Mesendoderm (in vitro differentiated cells): ENCODE results near the gene AFF3.
A peak's percentile ranks its signal among the peaks of the same experiment; 100 is the strongest.

ENCODE experiments used
- DNase-seq: peaks from one replicate; pipeline ENCODE4 v3.0.0; 2013
- H2AK5ac ChIP-seq: 2 replicates; pipeline ENCODE4 v1.6.1; 2013; ENCODE audit warnings: low read length, inconsistent platforms
- H2BK120ac ChIP-seq: 2 replicates; pipeline ENCODE4 v1.6.1; 2013; ENCODE audit warnings: low read depth, mild to moderate bottlenecking, low read length, moderate library complexity, mixed read lengths
- H2BK15ac ChIP-seq: replicated peaks from 2 replicates; pipeline ENCODE4 v1.6.1; 2013; ENCODE audit warnings: low read depth, mild to moderate bottlenecking, moderate library complexity
- H2BK5ac ChIP-seq: 2 replicates; pipeline ENCODE4 v1.6.1; 2013; ENCODE audit warnings: low read length, inconsistent platforms
- H3K18ac ChIP-seq: 2 replicates; pipeline ENCODE4 v1.6.1; 2013; ENCODE audit warnings: mild to moderate bottlenecking, low read length, mixed read lengths
- H3K23ac ChIP-seq: one replicate; pipeline ENCODE4 v1.6.1; 2013; ENCODE audit warnings: low read length
- H3K27ac ChIP-seq: 2 replicates; pipeline ENCODE4 v1.5.1; 2013; ENCODE audit warnings: low read depth, mild to moderate bottlenecking, inconsistent platforms, low read length, moderate library complexity
- H3K27me3 ChIP-seq: 2 replicates; pipeline ENCODE4 v1.6.1; 2013; ENCODE audit warnings: low read length, control low read depth, mild to moderate bottlenecking, inconsistent platforms; ENCODE audit not compliant: insufficient read depth, poor library complexity
- H3K36me3 ChIP-seq: 2 replicates; pipeline ENCODE4 v1.6.1; 2013; ENCODE audit warnings: low read length, inconsistent platforms; ENCODE audit not compliant: control insufficient read depth, insufficient read depth
- H3K4ac ChIP-seq: one replicate; pipeline ENCODE4 v1.6.1; 2013; ENCODE audit warnings: low read depth, mild to moderate bottlenecking, low read length, moderate library complexity
- H3K4me1 ChIP-seq: 2 replicates; pipeline ENCODE4 v1.6.1; 2013; ENCODE audit warnings: low read depth, low read length, inconsistent platforms; ENCODE audit not compliant: control insufficient read depth
- H3K4me2 ChIP-seq: 2 replicates; pipeline ENCODE4 v1.6.1; 2013; ENCODE audit warnings: low read length
- H3K4me3 ChIP-seq: 2 replicates; pipeline ENCODE4 v1.5.1; 2013; ENCODE audit warnings: mild to moderate bottlenecking, low read length
- H3K56ac ChIP-seq: one replicate; pipeline ENCODE4 v1.6.1; 2013; ENCODE audit warnings: low read length
- H3K79me1 ChIP-seq: 2 replicates; pipeline ENCODE4 v1.6.1; 2013; ENCODE audit warnings: low read length, inconsistent platforms
- H3K79me2 ChIP-seq: 2 replicates; pipeline ENCODE4 v1.6.1; 2013; ENCODE audit warnings: mild to moderate bottlenecking, low read length; ENCODE audit not compliant: control insufficient read depth, insufficient read depth
- H3K9ac ChIP-seq: 2 replicates; pipeline ENCODE4 v1.6.1; 2013; ENCODE audit warnings: low read length, inconsistent platforms
- H4K5ac ChIP-seq: one replicate; pipeline ENCODE4 v1.6.1; 2013; ENCODE audit warnings: low read length
- H4K8ac ChIP-seq: one replicate; pipeline ENCODE4 v1.6.1; 2013; ENCODE audit warnings: low read depth, mild to moderate bottlenecking, control low read depth, low read length, moderate library complexity
- WGBS: extraction: QIAGEN DNeasy Blood & Tissue Kit; methylation state at CpG from one replicate; pipeline ENCODE4 v1.1.7; 2013; ENCODE audit warnings: low lambda C conversion rate, missing lambda C conversion rate; ENCODE audit not compliant: insufficient coverage; ENCODE audit errors: extremely low coverage; 5-methylcytosine and 5-hydroxymethylcytosine counted together

AFF3 gene

GRCh38 chr2:99602476-99602875, 539.9 kb downstream of the AFF3 start:
- WGBS: no CpG with 5 or more reads among the region's 4 CpGs
- no peak overlapping the region for H2BK15ac ChIP-seq
- no peak overlapping the region for H3K9ac ChIP-seq
- H3K18ac ChIP-seq: no peak overlapping the region
- no peak overlapping the region for H2BK120ac ChIP-seq
- no peaks in the 10 kb centered on the region for H3K79me2 ChIP-seq
- no peak overlapping the region for H4K8ac ChIP-seq
- DNase-seq: peak; percentile 59
- no peak overlapping the region for H3K4me2 ChIP-seq
- H3K36me3 ChIP-seq: no peaks in the 10 kb centered on the region
- H3K27me3 ChIP-seq: no peaks in the 10 kb centered on the region
- no peak overlapping the region for H2AK5ac ChIP-seq
- no peak overlapping the region for H3K4me3 ChIP-seq
- H4K5ac ChIP-seq: no peak overlapping the region
- no peaks in the 10 kb centered on the region for H3K4me1 ChIP-seq
- H2BK5ac ChIP-seq: no peak overlapping the region
- no peak overlapping the region for H3K56ac ChIP-seq
- no peak overlapping the region for H3K27ac ChIP-seq
- no peak overlapping the region for H3K4ac ChIP-seq
- no peaks in the 10 kb centered on the region for H3K79me1 ChIP-seq
- H3K23ac ChIP-seq: no peak overlapping the region

GRCh38 chr2:99600981-99601651, 541.3 kb downstream of the AFF3 start:
- Histone ChIP-seq H3K4me2 (no peak overlapping the region), H3K56ac (no peak overlapping the region), H2BK5ac (no peak overlapping the region), H3K27ac (no peak overlapping the region), H3K4me1 (no peaks in the 10 kb centered on the region), H3K36me3 (no peaks in the 10 kb centered on the region), H3K4ac (no peak overlapping the region), H3K79me1 (no peaks in the 10 kb centered on the region), H3K18ac (no peak overlapping the region), H3K23ac (no peak overlapping the region), H3K27me3 (no peaks in the 10 kb centered on the region), H3K9ac (no peak overlapping the region), H2BK15ac (no peak overlapping the region), H4K8ac (no peak overlapping the region), H4K5ac (no peak overlapping the region), H3K4me3 (no peak overlapping the region), H2AK5ac (no peak overlapping the region), H3K79me2 (no peaks in the 10 kb centered on the region), H2BK120ac (no peak overlapping the region)
- no CpG with 5 or more reads among the region's 20 CpGs for WGBS
- no peak for DNase-seq

- no peak overlapping the region for H2AK5ac ChIP-seq
- peak; percentile 31 for DNase-seq
- H3K18ac ChIP-seq: no peak overlapping the region
- H3K4ac ChIP-seq: no peak overlapping the region
- no peak overlapping the region for H4K5ac ChIP-seq
- H3K4me3 ChIP-seq: no peak overlapping the region
- H3K4me1 ChIP-seq: no peaks in the 10 kb centered on the region
- H2BK15ac ChIP-seq: no peak overlapping the region
- H3K79me1 ChIP-seq: no peaks in the 10 kb centered on the region
- no peak overlapping the region for H3K56ac ChIP-seq
- no peak overlapping the region for H4K8ac ChIP-seq
- H3K36me3 ChIP-seq: no peaks in the 10 kb centered on the region
- no peak overlapping the region for H2BK5ac ChIP-seq
- H3K4me2 ChIP-seq: no peak overlapping the region
- WGBS: no CpG with 5 or more reads among the region's 9 CpGs
- H3K23ac ChIP-seq: no peak overlapping the region
- no peaks in the 10 kb centered on the region for H3K79me2 ChIP-seq
- no peaks in the 10 kb centered on the region for H3K27me3 ChIP-seq
- no peak overlapping the region for H2BK120ac ChIP-seq
- H3K27ac ChIP-seq: no peak overlapping the region
- no peak overlapping the region for H3K9ac ChIP-seq
Observed at GRCh38 chr2:99598441-99598840, 543.9 kb downstream of the AFF3 start.

DNA sequence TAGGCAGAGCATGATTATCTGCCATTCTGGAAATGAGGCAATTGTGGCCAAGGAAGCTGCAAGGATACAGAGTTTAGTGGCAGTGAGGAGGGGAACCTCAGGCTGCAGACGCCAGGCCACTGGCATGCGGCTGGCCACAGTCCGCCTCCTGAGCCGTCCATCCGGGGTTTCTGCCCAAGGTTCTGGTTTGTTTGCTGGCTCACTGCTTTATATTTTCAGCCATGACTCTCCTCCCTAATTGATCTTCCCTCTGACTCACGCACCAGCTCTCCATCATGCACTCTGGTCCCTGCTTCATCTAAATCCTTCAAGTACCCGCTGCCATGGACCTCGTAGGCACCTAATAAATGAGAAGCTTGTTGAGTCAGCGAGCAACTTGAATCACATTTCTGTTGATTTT, 544.8 kb downstream of the AFF3 start:
- H3K9ac ChIP-seq: no peak overlapping the region
- H3K79me1 ChIP-seq: no peaks in the 10 kb centered on the region
- H2BK15ac ChIP-seq: no peak overlapping the region
- no peak overlapping the region for H2AK5ac ChIP-seq
- H3K27ac ChIP-seq: no peak overlapping the region
- WGBS: no CpG with 5 or more reads among the region's 9 CpGs
- no peak overlapping the region for H4K5ac ChIP-seq
- no peak overlapping the region for H3K18ac ChIP-seq
- H3K4me2 ChIP-seq: no peak overlapping the region
- no peak overlapping the region for H2BK5ac ChIP-seq
- no peaks in the 10 kb centered on the region for H3K36me3 ChIP-seq
- H4K8ac ChIP-seq: no peak overlapping the region
- H2BK120ac ChIP-seq: no peak overlapping the region
- no peak for DNase-seq
- H3K4me1 ChIP-seq: no peaks in the 10 kb centered on the region
- H3K4ac ChIP-seq: no peak overlapping the region
- no peak overlapping the region for H3K4me3 ChIP-seq
- H3K56ac ChIP-seq: no peak overlapping the region
- no peaks in the 10 kb centered on the region for H3K79me2 ChIP-seq
- no peak overlapping the region for H3K23ac ChIP-seq
- no peaks in the 10 kb centered on the region for H3K27me3 ChIP-seq

DNA sequence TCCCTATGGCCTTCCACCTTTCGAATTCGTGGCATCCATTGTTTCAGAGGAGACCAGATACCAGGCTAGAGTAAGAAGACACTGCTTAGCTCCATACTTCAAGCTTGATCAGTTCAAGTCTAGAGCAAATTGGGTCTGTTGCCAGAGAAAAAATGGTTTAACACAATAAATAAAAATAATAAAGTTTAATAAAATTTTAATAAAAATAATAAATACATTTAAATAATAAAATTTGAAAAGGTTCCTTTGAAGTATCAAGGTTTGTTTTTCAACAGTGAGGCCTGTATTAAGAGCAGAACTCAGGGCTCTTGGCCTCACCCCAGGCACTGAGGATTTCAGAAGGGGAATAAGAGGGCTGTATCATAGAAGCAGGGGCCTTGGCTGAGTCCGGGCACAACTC, 547.0 kb downstream of the AFF3 start:
- H3K23ac ChIP-seq: no peak overlapping the region
- DNase-seq: no peak
- no peak overlapping the region for H2BK120ac ChIP-seq
- no peak overlapping the region for H3K4ac ChIP-seq
- H3K4me2 ChIP-seq: no peak overlapping the region
- H4K5ac ChIP-seq: no peak overlapping the region
- no peak overlapping the region for H2BK15ac ChIP-seq
- H2BK5ac ChIP-seq: no peak overlapping the region
- no peak overlapping the region for H4K8ac ChIP-seq
- no peaks in the 10 kb centered on the region for H3K79me1 ChIP-seq
- no peak overlapping the region for H3K18ac ChIP-seq
- H3K4me3 ChIP-seq: no peak overlapping the region
- no peak overlapping the region for H3K27ac ChIP-seq
- H3K79me2 ChIP-seq: no peaks in the 10 kb centered on the region
- no peak overlapping the region for H2AK5ac ChIP-seq
- H3K4me1 ChIP-seq: no peaks in the 10 kb centered on the region
- H3K27me3 ChIP-seq: no peaks in the 10 kb centered on the region
- no peak overlapping the region for H3K56ac ChIP-seq
- no peaks in the 10 kb centered on the region for H3K36me3 ChIP-seq
- H3K9ac ChIP-seq: no peak overlapping the region
- no CpG with 5 or more reads among the region's 3 CpGs for WGBS
